Stimulated activated CD8-positive, alpha-beta memory T cell treated with anti-CD3 and anti-CD28 coated beads, Interleukin-7, amount 100 ng/mL, for 48 hours (primary cell): Measurements from ENCODE around the gene FAM50A.
"Not testable (repeated sequence)": the region's sequence is repeated elsewhere in the genome, so short reads cannot be mapped to it uniquely, and the experiment has no call there.

Experiments used
- DNase-seq, 2 donors: peaks; one replicate each; pipeline ENCODE4 v3.0.0-alpha.2; 2020; ENCODE audit warnings: low read depth in 1 of 2; ENCODE audit errors: extremely low read depth in 1 of 2

Gene FAM50A, protein sequence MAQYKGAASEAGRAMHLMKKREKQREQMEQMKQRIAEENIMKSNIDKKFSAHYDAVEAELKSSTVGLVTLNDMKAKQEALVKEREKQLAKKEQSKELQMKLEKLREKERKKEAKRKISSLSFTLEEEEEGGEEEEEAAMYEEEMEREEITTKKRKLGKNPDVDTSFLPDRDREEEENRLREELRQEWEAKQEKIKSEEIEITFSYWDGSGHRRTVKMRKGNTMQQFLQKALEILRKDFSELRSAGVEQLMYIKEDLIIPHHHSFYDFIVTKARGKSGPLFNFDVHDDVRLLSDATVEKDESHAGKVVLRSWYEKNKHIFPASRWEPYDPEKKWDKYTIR

DNA sequence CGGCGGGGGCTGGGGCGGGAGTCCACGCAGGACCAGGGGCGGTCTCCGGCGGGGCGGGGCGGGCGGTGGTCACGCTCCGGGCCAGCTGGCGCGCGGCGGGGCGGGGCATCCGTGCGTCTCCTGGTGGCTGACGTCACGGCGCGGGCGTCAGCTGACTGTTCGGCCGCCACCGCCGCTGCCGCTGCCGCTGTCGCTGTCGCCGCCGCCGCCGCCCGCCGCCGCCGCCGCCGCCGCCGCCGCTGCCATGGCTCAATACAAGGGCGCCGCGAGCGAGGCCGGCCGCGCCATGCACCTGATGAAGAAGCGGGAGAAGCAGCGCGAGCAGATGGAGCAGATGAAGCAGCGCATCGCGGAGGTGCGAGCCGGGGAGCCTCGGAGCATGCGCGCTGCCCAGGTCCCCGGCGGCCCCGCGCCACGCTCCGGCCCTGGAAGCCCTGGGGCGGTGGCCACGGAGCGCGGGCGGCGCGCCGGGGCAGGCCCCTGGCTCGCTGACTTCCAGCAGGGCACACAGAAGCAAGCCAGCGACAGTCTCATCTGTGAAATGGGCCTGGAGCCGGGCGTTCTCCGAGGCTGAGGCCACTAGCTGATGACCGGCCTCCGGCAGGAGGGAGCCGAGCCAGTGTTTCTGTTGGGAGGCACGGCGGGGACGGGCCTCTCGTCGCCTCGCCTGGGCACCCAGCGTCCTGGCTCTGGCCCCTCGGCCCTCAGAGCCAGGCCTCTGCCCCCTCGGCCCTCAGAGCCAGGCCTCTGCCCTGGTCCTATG is at the start of gene FAM50A:
Gene FAM50A (plus strand): TSS at position 150 of the 763 bp plus-strand sequence. CDS start 95 bp downstream, at position 245.
- peak in 1 of 2 donors; percentile 55 for DNase-seq

DNA sequence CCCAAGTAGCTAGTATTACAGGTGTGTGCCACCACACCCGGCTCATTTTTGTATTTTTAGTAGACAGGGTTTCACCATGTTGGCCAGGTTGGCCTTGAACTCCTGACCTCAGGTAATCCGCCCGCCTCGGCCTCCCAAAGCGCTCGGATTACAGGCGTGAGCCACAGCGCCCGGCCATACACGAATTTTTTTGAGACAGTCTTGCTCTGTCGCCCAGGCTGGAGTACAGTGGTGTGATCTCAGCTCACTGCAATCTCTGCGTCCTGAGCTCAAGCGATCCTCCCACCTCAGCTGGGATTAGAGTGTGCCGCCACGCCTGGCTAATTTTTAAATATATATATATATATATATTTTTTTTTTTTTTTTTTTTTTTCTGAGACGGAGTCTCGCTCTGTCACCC is 47.6 kb upstream of the FAM50A start:
- not testable (repeated sequence) for DNase-seq

- no peak for DNase-seq
These were observed 46.7 kb upstream of the FAM50A start for GRCh38 chrX:154396973-154397887.

GRCh38 chrX:154397888-154398667 is 45.9 kb upstream of the FAM50A start, which contains the start of gene RPL10:
TSS of gene RPL10 (plus strand) at chrX:154398377. CDS start at chrX:154398520, 143 bp downstream.
- peak; percentile 75 to 89 for DNase-seq

- DNase-seq: peak in 1 of 2 donors; percentile 51
These were observed 45.0 kb upstream of the FAM50A start for GRCh38 chrX:154398668-154399526.

GRCh38 chrX:154399527-154400368 is 44.2 kb upstream of the FAM50A start:
- no peak for DNase-seq

GRCh38 chrX:154400369-154400817 is 43.5 kb upstream of the FAM50A start:
- not testable (repeated sequence) for DNase-seq

DNA sequence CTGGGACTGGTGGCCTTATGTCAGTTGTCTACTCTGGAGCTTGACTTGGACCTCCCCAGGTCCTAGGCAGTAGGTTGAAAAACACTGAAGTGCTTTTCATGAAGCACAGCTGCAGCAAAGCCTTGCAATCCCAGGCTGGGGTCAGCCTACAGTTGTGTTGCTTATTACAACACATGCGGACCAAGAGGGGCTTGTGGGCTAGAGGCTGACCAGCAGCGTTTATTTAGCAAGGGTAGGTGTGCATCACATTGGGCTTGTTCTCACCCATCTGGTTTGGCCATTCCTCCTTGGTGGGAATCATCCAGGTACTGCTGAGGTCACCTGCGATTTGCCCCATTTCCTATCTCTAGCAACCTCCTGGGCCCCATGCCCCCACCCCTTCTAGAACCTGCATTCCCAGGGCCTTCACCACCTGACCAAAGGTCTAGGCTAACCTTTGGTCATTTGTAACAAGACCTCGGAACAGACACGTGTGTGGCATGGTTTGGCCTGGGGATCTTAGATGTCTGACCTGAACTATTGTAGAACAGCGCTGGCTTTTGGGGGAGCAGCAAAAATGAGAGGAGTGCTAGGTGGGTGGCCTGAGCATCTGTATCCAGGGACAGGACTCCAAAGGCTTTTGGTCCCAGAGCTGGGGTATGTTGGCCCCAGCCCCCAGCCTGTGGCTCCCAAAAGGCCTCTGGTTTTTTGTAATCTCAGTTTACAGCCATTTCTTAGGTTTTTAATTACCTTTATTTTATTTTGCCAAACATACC is 42.7 kb upstream of the FAM50A start:
- no peak for DNase-seq

- DNase-seq: no peak
These were observed 41.9 kb upstream of the FAM50A start for GRCh38 chrX:154401918-154402621.

GRCh38 chrX:154402622-154403127 is 41.3 kb upstream of the FAM50A start:
- DNase-seq: no peak

DNA sequence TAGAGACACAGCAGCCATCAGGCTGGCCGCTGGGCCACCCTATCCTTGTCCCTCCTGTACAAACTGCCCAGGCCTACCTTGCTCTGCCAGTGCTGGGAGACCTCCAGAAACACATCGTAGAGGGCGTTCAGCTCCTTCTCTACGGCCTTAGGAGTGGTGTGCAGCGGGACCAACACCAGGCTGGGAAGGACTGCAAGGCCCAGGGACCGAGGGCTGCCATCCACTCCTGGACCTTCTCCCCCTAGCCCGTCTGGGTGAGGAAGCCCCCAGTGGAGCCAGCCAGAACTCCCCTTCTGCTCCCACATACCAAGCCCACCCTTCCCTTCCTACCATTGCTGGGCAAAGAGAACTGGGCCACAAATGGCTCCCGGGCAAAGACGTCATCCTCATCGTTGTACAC is 40.7 kb upstream of the FAM50A start:
- no peak for DNase-seq

DNA sequence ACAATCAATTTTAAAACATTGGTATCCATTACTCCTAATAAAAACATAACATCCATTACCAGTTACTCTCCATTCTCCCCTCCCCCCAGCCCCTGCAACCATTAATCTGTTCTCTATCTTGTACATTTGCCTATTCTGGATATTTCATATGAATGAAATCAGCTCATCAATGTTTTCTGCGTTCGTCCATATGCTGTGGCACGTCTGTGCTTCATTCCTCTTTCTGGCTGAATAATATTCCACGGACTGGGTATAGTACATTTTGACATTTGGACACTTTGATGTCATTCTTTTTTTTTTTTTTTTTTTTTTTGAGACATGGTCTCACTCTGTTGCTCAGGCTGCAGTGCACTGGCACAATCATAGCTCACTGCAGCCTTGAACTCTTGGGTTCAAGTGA is 40.1 kb upstream of the FAM50A start:
- DNase-seq: no peak

GRCh38 chrX:154404625-154405192 is 39.2 kb upstream of the FAM50A start:
- DNase-seq: no peak

- no peak for DNase-seq
These were observed 35.2 kb upstream of the FAM50A start for GRCh38 chrX:154408659-154409221.

DNA sequence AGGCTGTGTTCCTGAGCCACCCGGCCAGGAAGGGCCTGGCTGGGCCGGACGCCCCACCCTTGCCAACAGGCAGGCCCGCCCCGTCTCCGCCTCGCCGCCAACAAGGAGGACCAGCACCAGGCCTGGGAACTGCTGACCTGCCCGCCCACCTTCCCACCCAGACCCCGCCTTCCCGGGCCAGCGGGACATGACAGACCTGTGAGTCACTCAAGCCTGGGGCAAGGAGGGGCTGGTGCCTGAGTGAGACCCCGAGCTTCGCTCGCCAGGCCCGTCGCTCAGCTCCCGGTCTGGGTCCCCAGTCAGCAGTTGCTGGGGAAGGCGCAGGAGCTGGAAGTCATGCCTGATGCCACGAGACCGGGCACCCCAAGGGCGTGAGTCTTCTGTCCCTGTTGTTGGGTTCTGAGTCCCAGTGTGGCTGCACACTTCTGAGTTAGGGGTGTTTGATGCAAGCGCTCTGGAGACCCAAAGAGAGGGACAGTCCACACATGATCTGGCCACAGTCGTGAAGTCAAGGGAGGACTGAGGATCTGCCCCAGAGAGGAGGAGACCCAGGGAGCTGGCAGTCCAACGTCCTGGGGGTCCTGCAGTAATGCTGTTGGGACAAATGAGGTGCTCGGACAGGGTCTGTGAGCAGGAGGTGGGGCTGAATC is 34.6 kb upstream of the FAM50A start, which contains the start of gene DNASE1L1:
Gene DNASE1L1 (minus strand): TSS at position 33 of the 650 bp plus-strand sequence. CDS start 3,686 bp downstream, outside the sequence.
- no peak for DNase-seq
